ENCODE data around the gene CYP19A1. TPM values are rescaled to one million over a fixed set of nuclear protein-coding genes. Genes with fewer than 3 reads are reported as not detected.
A peak's percentile ranks its signal among the peaks of the same experiment; 100 is the strongest.
"Not testable (repeated sequence)": the region's sequence is repeated elsewhere in the genome, so short reads cannot be mapped to it uniquely, and the experiment has no call there.

The CYP19A1 gene
- total RNA-seq, 2 donors from 2014 or later = not detected

GRCh38 chr15:51285399-51285798 is 53.0 kb downstream of the CYP19A1 start:
- intact Hi-C loops (cut with DNase I) = loop anchor here (10.0 kb wide), 1 partner anchor 121 kb away; no protein-coding TSS in a partner anchor
- Histone ChIP-seq H3K36me3 (no peaks in the 10 kb centered on the region), H3K9me3 (no peaks in the 10 kb centered on the region), H3K27ac (no peak overlapping the region), H3K4me1 (peaks cover 4% of the 10 kb centered on the region), H3K9ac (ENCODE audit: low read depth in 2 of 2, low read length in 2 of 2) (no peak overlapping the region), H3K27me3 (no peaks in the 10 kb centered on the region), H3K4me3 (no peak overlapping the region)
- DNase-seq = no peak
- TF ChIP-seq CTCF (IDR thresholded peaks at IDR 0.05) = no peak

- peaks cover 4% of the 10 kb centered on the region for H3K4me1 ChIP-seq
- DNase-seq = no peak
- no peaks in the 10 kb centered on the region for H3K27me3 ChIP-seq
- no peak overlapping the region for H3K4me3 ChIP-seq
- intact Hi-C loops (cut with DNase I) = loop anchor here (10.0 kb wide), 1 partner anchor 120 kb away; no protein-coding TSS in a partner anchor
- H3K9me3 ChIP-seq = no peaks in the 10 kb centered on the region
- H3K36me3 ChIP-seq = no peaks in the 10 kb centered on the region
- TF ChIP-seq CTCF (IDR thresholded peaks at IDR 0.05) = no peak
- H3K27ac ChIP-seq = no peak overlapping the region
- no peak overlapping the region for H3K9ac ChIP-seq (ENCODE audit: low read depth in 2 of 2, low read length in 2 of 2)
These were observed 53.5 kb downstream of the CYP19A1 start for GRCh38 chr15:51284871-51285270.

- H3K4me3 ChIP-seq = no peak overlapping the region
- H3K27me3 ChIP-seq = no peaks in the 10 kb centered on the region
- H3K27ac ChIP-seq = no peak overlapping the region
- intact Hi-C loops (cut with DNase I) = loop anchor here (10.0 kb wide), 1 partner anchor 118 kb away; no protein-coding TSS in a partner anchor
- no peak overlapping the region for H3K9ac ChIP-seq (ENCODE audit: low read depth in 2 of 2, low read length in 2 of 2)
- no peaks in the 10 kb centered on the region for H3K9me3 ChIP-seq
- no peaks in the 10 kb centered on the region for H3K4me1 ChIP-seq
- no peak for TF ChIP-seq CTCF (IDR thresholded peaks at IDR 0.05)
- no peak for DNase-seq
- H3K36me3 ChIP-seq = no peaks in the 10 kb centered on the region
These were observed 55.4 kb downstream of the CYP19A1 start for GRCh38 chr15:51283026-51283425.

GRCh38 chr15:51282241-51282640 is 56.2 kb downstream of the CYP19A1 start:
- not testable (repeated sequence) for H3K9me3 ChIP-seq; H3K27ac ChIP-seq; H3K4me3 ChIP-seq; H3K36me3 ChIP-seq; DNase-seq; H3K9ac ChIP-seq (ENCODE audit: low read depth in 2 of 2, low read length in 2 of 2); H3K4me1 ChIP-seq; H3K27me3 ChIP-seq
- intact Hi-C loops (cut with DNase I) = loop anchor here (10.0 kb wide), 1 partner anchor 117 kb away; no protein-coding TSS in a partner anchor

GRCh38 chr15:51281368-51281967 is 56.9 kb downstream of the CYP19A1 start:
- Histone ChIP-seq H3K9me3 (no peaks in the 10 kb centered on the region), H3K27me3 (no peaks in the 10 kb centered on the region)
- intact Hi-C loops (cut with DNase I) = loop anchor here (1.0 to 10.0 kb wide), 2 partner anchors 100 to 117 kb away; no protein-coding TSS in a partner anchor

More at GRCh38 chr15:51281368-51281967, 56.9 kb downstream of the CYP19A1 start:
- Histone ChIP-seq H3K4me1 (no peaks in the 10 kb centered on the region), H3K36me3 (no peaks in the 10 kb centered on the region), H3K27ac (no peak overlapping the region), H3K4me3 (no peak overlapping the region), H3K9ac (ENCODE audit: low read depth in 2 of 2, low read length in 2 of 2) (no peak overlapping the region)
- TF ChIP-seq CTCF (IDR thresholded peaks at IDR 0.05) = peak; percentile 56
- DNase-seq = peak; percentile 79
